H9 (cell line): ENCODE measurements around the gene PTPRJ. TPM values are rescaled to one million over a fixed set of nuclear protein-coding genes. Genes with fewer than 3 reads are reported as not detected.
A peak's percentile ranks its signal among the peaks of the same experiment; 100 is the strongest.

Source experiments
- DNase-seq: peaks from one replicate; pipeline ENCODE4 v3.0.0-alpha.2; 2017
- H2AFZ ChIP-seq: one replicate; pipeline ENCODE4 v1.6.1; 2013; ENCODE audit warnings: mild to moderate bottlenecking, low read length, control low read depth, moderate library complexity
- H2AK5ac ChIP-seq: 2 replicates; pipeline ENCODE4 v1.6.1; 2013; ENCODE audit warnings: low read length, control low read depth, mixed read lengths; ENCODE audit not compliant: insufficient read length
- H2BK120ac ChIP-seq: one replicate; pipeline ENCODE4 v1.6.1; 2013; ENCODE audit warnings: low read depth, mild to moderate bottlenecking, low read length, control low read depth, inconsistent platforms; ENCODE audit not compliant: poor library complexity, severe bottlenecking
- H2BK12ac ChIP-seq: 2 replicates; pipeline ENCODE4 v1.6.1; 2013; ENCODE audit warnings: low read length, control low read depth, mixed read lengths, low read depth; ENCODE audit not compliant: insufficient read length
- H2BK15ac ChIP-seq: 2 replicates; pipeline ENCODE4 v1.6.1; 2013; ENCODE audit warnings: low read depth, low read length, control low read depth
- H2BK20ac ChIP-seq: one replicate; pipeline ENCODE4 v1.6.1; 2013; ENCODE audit warnings: low read depth, mild to moderate bottlenecking, low read length, control low read depth, inconsistent platforms; ENCODE audit not compliant: poor library complexity, severe bottlenecking
- H2BK5ac ChIP-seq: 2 replicates; pipeline ENCODE4 v1.6.1; 2013; ENCODE audit warnings: low read length, control low read depth, mixed read lengths; ENCODE audit not compliant: insufficient read length
- H3K14ac ChIP-seq: 2 replicates; pipeline ENCODE4 v1.6.1; 2013; ENCODE audit warnings: low read length, control low read depth; ENCODE audit not compliant: insufficient read depth
- H3K18ac ChIP-seq: 2 replicates; pipeline ENCODE4 v1.6.1; 2013; ENCODE audit warnings: low read depth, mild to moderate bottlenecking, mixed read lengths, low read length, control low read depth; ENCODE audit not compliant: insufficient read length
- H3K23ac ChIP-seq: 2 replicates; pipeline ENCODE4 v1.6.1; 2013; ENCODE audit warnings: low read length, control low read depth, mixed read lengths, low read depth; ENCODE audit not compliant: insufficient read length
- H3K23me2 ChIP-seq: 2 replicates; pipeline ENCODE4 v1.6.1; 2013; ENCODE audit warnings: low read depth, mild to moderate bottlenecking, mixed read lengths, low read length, control low read depth; ENCODE audit not compliant: insufficient read length, poor library complexity, severe bottlenecking
- H3K27ac ChIP-seq: 2 replicates; pipeline ENCODE4 v1.5.1; 2013; ENCODE audit warnings: low read length, control low read depth, mixed read lengths, low read depth; ENCODE audit not compliant: insufficient read length
- H3K27me3 ChIP-seq: 2 replicates; pipeline ENCODE4 v1.6.1; 2013; ENCODE audit warnings: low read length, control low read depth, inconsistent platforms; ENCODE audit not compliant: insufficient read depth
- H3K4ac ChIP-seq: 2 replicates; pipeline ENCODE4 v1.6.1; 2013; ENCODE audit warnings: low read depth, mild to moderate bottlenecking, control low read depth, inconsistent platforms, low read length, moderate library complexity
- H3K4me1 ChIP-seq: 2 replicates; pipeline ENCODE4 v1.6.1; 2013; ENCODE audit warnings: low read length, control low read depth, inconsistent platforms; ENCODE audit not compliant: insufficient read depth
- H3K4me2 ChIP-seq: 2 replicates; pipeline ENCODE4 v1.6.1; 2013; ENCODE audit warnings: low read length, control low read depth, mixed read lengths; ENCODE audit not compliant: insufficient read length, insufficient read depth
- H3K56ac ChIP-seq: 2 replicates; pipeline ENCODE4 v1.6.1; 2013; ENCODE audit warnings: low read depth, mild to moderate bottlenecking, mixed read lengths, low read length, control low read depth; ENCODE audit not compliant: insufficient read length
- H3K79me1 ChIP-seq: 2 replicates; pipeline ENCODE4 v1.6.1; 2013; ENCODE audit warnings: low read depth, mild to moderate bottlenecking, moderate library complexity, low read length, control low read depth, inconsistent platforms; ENCODE audit not compliant: insufficient read depth, poor library complexity, severe bottlenecking
- H3K79me2 ChIP-seq: 2 replicates; pipeline ENCODE4 v1.6.1; 2013; ENCODE audit warnings: low read length, control low read depth, inconsistent platforms; ENCODE audit not compliant: insufficient read depth
- H3K9ac ChIP-seq: 2 replicates; pipeline ENCODE4 v1.6.1; 2013; ENCODE audit warnings: low read length, control low read depth, mixed read lengths; ENCODE audit not compliant: insufficient read length; ENCODE audit errors: extremely low read depth
- H3K9me3 ChIP-seq: one replicate; pipeline ENCODE4 v1.6.1; 2013; ENCODE audit warnings: low read depth, low read length, inconsistent platforms; ENCODE audit not compliant: control insufficient read depth
- H3T11ph ChIP-seq: one replicate; pipeline ENCODE4 v1.6.1; 2013; ENCODE audit warnings: mild to moderate bottlenecking, low read length, control low read depth, inconsistent platforms
- H4K20me1 ChIP-seq: one replicate; pipeline ENCODE4 v1.6.1; 2013; ENCODE audit not compliant: control insufficient read depth, insufficient read length, insufficient read depth
- H4K5ac ChIP-seq: 2 replicates; pipeline ENCODE4 v1.6.1; 2013; ENCODE audit warnings: low read depth, mild to moderate bottlenecking, mixed read lengths, low read length, control low read depth; ENCODE audit not compliant: insufficient read length
- H4K8ac ChIP-seq: replicated peaks from 2 replicates; pipeline ENCODE4 v1.6.1; 2013; ENCODE audit warnings: low read length, control low read depth, mixed read lengths, low read depth; ENCODE audit not compliant: insufficient read length
- H4K91ac ChIP-seq: 2 replicates; pipeline ENCODE4 v1.6.1; 2013; ENCODE audit warnings: low read depth, mild to moderate bottlenecking, moderate library complexity, mixed read lengths, low read length, control low read depth; ENCODE audit not compliant: insufficient read length
- H3K27ac Mint-ChIP-seq, 3 experiments: 2 replicates in 2 of 3; 3 replicates in 1 of 3; pipeline ENCODE4 v1.8.0; 2020 to 2021; ENCODE audit warnings: mixed read lengths in 3 of 3, mild to moderate bottlenecking in 1 of 3, moderate library complexity in 1 of 3
- H3K27me3 Mint-ChIP-seq: 2 replicates; pipeline ENCODE4 v1.8.0; 2021; ENCODE audit warnings: low read depth, mild to moderate bottlenecking, moderate library complexity, mixed read lengths
- H3K36me3 Mint-ChIP-seq, 3 experiments: 2 replicates in 2 of 3; 3 replicates in 1 of 3; pipeline ENCODE4 v1.8.0; 2020 to 2021; ENCODE audit warnings: low read depth in 3 of 3, mixed read lengths in 3 of 3; ENCODE audit not compliant: insufficient read depth in 1 of 3
- H3K4me1 Mint-ChIP-seq, 2 experiments: 2 replicates each; pipeline ENCODE4 v1.8.0; 2020; ENCODE audit warnings: mixed read lengths in 2 of 2
- H3K4me3 Mint-ChIP-seq, 2 experiments: 2 replicates in 1 of 2; 3 replicates in 1 of 2; pipeline ENCODE4 v1.8.0; 2020 to 2021; ENCODE audit warnings: mild to moderate bottlenecking in 2 of 2, mixed read lengths in 2 of 2, moderate library complexity in 1 of 2
- H3K9me3 Mint-ChIP-seq, 2 experiments: 2 replicates in 1 of 2; 3 replicates in 1 of 2; pipeline ENCODE4 v1.8.0; 2020; ENCODE audit warnings: mild to moderate bottlenecking in 2 of 2, mixed read lengths in 2 of 2, moderate library complexity in 1 of 2
- CTCF ChIP-seq: fragments of 200-600 bp; sonication (generic); conservative IDR thresholded peaks from 3 replicates; pipeline ENCODE4 v1.8.0; 2021; ENCODE audit warnings: antibody characterized with exemption, mild to moderate bottlenecking
- WGBS: extraction: QIAGEN DNeasy Blood & Tissue Kit; methylation state at CpG from one replicate; pipeline ENCODE4 v1.1.7; 2013; ENCODE audit warnings: missing lambda C conversion rate, low lambda C conversion rate, mixed read lengths; ENCODE audit not compliant: insufficient read length; ENCODE audit errors: extremely low coverage; 5-methylcytosine and 5-hydroxymethylcytosine counted together
- total RNA-seq: library from RNA; stranded (reverse); gene quantifications from 2 replicates; pipeline ENCODE4 v1.2.1, GENCODE V29; 2021

PTPRJ gene
- total RNA-seq, 1 experiment from 2014 or later = 10.6 TPM

GRCh38 chr11:47991266-47991830 lies 11.0 kb downstream of the PTPRJ start:
- Histone ChIP-seq H2AK5ac (no peak overlapping the region), H3K79me2 (no peaks in the 10 kb centered on the region), H3K4me2 (peak overlapping the region; percentile 9), H2BK120ac (no peak overlapping the region), H3K27ac (no peak overlapping the region), H4K5ac (no peak overlapping the region), H3K23ac (no peak overlapping the region), H4K8ac (no peak overlapping the region), H2BK15ac (no peak overlapping the region), H3T11ph (no peak overlapping the region), H3K9ac (no peak overlapping the region), H4K91ac (no peak overlapping the region), H3K4me1 (peaks cover 2% of the 10 kb centered on the region; the same call in 1 of the 2 replicates), H2AFZ (no peak overlapping the region), H3K79me1 (no peaks in the 10 kb centered on the region), H3K23me2 (no peaks in the 10 kb centered on the region), H3K56ac (no peak overlapping the region), H2BK20ac (no peak overlapping the region), H3K27me3 (no peaks in the 10 kb centered on the region), H2BK12ac (no peak overlapping the region), H4K20me1 (no peaks in the 10 kb centered on the region), H3K4ac (no peak overlapping the region), H2BK5ac (no peak overlapping the region), H3K9me3 (no peaks in the 10 kb centered on the region), H3K14ac (no peak overlapping the region), H3K18ac (peak overlapping the region; percentile 8)
- Mint-ChIP-seq H3K9me3 (no peaks in the 10 kb centered on the region), H3K27ac (peak overlapping the region; percentile 90 to 95 (median 91)), H3K36me3 (no peaks in the 10 kb centered on the region), H3K4me1 (peaks cover 21 to 33% of the 10 kb centered on the region in 2 experiments), H3K4me3 (peak overlapping the region in 1 of 2 experiments; percentile 61; a peak in 3 of 5 replicates), H3K27me3 (no peaks in the 10 kb centered on the region)
- TF ChIP-seq CTCF = no peak
- DNase-seq = peak; percentile 56
- WGBS = no CpG with 5 or more reads among the region's 9 CpGs
